GM21367 (cell line): Measurements from ENCODE around the gene PANK2.
"Not testable (repeated sequence)": the region's sequence is repeated elsewhere in the genome, so short reads cannot be mapped to it uniquely, and the experiment has no call there.

ENCODE experiments used
- ATAC-seq: cut with Tn5 transposase; IDR thresholded peaks from one replicate; pipeline ENCODE4 v1.9.1; 2021; ENCODE audit not compliant: unreplicated experiment

Gene PANK2

DNA sequence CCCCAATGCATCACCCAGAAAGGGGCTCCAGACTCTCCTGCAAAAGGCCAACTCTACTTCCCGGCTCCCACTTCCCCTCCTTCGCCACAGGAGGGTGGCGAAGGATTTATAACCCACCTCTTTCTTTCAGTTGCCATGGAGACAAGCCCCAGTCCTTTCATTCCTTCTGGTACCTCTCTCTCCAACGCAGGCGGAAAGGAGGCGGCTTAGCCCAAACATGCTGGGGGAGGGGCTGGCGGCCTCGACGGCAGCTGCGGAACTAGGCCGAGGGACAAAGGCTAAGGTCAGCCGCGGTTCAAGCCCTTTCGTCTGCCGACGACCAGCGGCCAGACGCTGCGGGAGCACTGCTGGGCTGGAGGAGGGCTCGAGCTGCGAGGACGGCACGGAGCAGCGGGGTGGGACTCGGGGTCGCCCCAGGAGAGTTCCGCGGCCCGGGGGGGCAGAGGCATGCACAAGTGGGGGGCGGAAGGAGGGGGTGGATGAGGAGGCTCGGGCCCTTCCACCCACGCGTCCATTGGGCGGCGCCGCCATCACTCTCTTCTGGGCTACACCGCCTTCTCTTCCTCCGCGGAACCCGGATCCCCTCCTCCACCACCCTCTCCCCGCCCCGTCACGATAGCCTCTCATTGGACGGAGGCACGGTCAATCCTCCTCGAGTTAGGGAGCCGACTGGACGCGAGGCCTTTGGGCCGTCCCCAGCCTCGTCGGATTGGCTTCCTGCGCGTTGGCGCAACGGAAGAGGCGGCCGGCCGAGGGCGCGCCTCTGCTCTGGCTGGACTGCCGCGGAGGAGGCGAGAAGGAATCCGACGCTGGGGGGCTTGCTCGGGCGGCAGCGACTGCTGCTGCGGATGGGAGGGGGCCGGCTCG is at the start of gene PANK2:
PANK2 (plus strand) TSS at position 766 of the 867 bp plus-strand sequence.
- peak; percentile 85 for ATAC-seq

DNA sequence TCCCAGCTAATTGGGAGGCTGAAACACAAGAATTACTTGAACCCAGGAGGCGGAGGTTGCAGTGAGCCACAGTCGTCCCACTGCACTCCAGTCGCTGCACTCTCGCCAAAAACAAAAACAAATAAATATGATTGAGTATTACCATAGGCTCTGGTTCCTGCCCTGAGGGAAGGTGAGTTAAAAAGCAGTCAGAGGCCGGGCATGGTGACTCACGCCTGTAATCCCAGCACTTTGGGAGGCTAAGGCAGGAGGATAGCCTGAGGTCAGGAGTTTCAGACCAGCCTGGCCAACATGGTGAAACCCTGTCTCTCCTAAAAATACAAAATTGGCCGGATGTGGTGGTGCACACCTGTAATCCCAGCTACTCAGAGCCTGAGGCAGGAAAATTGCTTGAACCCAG is 49.0 kb upstream of the PANK2 start:
- ATAC-seq, result not testable (repeated sequence)

DNA sequence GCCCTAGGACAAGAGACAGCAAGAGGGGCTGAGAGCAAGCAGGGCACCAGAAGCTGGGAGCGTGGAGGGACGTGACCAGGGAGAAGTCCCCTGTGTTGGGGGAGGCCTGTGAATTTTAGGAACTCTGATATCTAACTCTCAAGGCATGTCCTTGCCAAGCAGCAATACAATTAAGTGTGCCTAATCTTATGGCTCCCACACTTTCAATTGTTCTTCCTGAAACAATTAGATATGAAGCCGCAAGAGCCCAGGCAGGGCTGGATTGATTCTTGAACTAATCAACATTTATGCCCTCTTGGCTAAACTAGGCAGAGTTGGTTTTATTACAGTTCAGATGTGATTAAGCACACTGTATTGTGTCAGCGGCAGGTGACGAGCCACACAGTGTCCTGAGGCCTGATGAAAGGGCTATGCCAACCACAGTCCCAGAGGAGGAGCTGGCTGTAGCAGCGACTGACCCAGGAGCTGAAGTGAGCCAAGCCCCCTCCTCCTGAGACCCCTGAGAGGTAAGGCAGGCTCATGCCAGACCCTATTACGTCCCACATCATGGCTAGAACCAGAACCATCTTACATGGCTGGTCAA is 46.7 kb upstream of the PANK2 start:
- no peak for ATAC-seq

DNA sequence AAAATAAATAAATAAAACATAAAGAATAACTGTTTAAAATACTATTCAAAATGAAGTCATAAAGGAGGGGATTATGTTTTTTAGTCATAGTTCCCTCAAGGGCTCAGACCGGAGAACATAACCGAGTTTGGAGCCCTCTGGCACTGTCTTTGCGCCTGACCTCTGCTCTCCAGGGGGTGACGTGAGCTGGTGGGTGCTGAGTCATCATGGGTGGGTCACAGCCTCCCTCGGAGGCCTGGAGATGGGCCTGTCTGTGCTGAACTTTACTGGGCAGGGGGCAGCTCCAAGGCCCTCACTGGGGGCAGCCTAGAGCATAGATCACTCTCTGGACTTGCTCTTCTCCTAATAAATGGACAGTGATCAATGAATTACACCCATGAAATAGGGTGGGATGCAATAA is 45.7 kb upstream of the PANK2 start:
- no peak for ATAC-seq

- ATAC-seq, result not testable (repeated sequence)
Measured at GRCh38 chr20:3843990-3844619, 45.1 kb upstream of the PANK2 start.

DNA sequence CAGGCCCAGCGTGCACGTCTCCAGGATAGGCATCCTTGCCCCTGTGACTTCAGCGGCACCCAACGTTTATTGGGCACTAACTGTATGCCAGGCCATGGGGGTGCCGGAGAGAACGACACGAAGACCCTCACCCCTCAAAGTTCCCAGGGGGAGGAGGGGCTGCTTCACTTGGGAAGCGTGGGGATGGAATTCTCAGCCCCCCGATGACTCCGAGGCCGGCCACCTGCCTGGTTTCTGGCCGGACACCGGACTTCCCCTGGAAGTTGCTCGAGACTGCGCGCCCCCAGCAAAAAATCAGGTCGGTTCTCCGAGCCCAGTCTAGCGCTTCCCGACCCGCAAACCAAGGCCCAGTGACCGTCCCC is 42.8 kb upstream of the PANK2 start:
- ATAC-seq, result no peak

DNA sequence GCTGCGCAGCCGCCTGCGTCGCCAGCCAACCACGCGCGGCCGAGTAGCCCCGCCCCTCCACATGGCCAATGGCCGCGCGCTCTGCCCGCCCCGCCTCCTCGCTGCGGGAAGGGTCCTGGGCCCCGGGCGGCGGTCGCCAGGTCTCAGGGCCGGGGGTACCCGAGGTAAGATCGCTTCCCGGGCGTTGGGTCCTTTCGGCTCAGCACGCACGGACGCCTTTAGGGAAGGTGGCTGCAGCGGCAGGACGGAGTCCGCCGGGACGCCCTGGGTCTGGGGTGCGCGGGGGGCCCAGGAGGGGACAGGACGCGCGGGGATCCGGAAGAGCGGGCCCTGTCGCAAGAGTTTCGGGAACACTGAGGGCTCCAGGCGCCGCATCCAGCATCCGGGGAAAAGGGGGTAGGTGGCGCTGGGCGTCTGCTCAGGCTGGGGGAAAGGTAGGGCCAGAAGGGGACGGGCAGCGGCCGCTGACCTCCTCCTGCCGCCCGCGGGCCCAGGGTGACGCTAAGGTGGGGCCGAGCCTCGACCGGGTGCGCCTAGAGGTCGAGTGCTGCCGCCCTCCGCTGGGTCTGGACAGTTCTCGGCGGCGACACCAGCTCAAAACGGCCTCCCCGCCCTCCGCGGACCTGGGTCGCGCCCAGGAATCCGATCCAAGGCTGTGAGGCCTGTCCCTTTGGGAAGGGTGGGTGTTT is 42.3 kb upstream of the PANK2 start, which contains the start of gene MAVS:
MAVS (plus strand) TSS at position 95 of the 689 bp plus-strand sequence. CDS start 7,791 bp downstream, outside the sequence.
- ATAC-seq, result peak; percentile 89

DNA sequence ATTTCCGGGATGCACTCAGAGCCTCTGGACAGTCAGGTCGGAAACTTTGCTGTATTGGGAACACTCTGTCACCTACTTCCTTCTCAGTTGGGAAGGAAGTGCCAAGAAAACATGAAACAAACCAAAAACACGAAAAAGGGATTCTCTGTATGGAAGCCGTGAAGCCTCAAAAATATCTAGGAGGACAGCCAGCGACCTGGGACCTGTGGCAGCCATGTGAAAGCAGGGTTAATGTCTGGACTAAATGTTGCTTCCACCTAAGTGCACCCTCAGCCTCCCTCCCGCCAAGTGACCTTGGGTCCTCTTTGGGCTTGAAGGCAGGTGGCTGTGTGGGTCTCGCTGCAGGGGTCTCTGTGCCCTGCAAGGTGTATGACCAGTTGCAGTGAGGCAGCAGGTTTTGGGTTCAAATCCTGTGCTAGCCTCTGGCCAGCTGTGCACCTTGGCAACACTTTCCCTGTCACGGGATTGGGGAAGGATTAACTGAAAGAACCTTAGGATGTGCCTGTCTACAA is 41.7 kb upstream of the PANK2 start:
- ATAC-seq, result no peak

DNA sequence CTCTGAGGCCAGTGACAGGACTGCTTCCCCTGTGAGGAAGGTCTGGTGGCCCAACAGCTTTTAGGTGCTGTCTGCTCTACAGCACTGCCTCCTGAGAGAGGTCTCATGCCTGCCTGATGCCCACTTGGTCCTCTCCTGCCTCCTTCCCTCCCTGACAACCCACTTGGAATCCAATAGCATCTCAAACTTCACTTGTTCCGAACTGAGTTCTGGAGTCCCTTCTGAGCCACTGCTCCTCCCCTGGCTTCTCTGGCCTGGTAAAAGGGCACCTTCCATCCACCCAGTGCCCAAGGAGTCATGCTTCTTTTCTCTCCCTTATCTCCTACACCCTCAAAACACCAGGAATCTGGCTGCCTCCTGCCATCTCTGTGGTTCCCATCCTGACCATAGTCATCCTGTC is 40.6 kb upstream of the PANK2 start:
- ATAC-seq, result no peak

GRCh38 chr20:3854462-3854871 is 34.7 kb upstream of the PANK2 start:
- ATAC-seq, result no peak

DNA sequence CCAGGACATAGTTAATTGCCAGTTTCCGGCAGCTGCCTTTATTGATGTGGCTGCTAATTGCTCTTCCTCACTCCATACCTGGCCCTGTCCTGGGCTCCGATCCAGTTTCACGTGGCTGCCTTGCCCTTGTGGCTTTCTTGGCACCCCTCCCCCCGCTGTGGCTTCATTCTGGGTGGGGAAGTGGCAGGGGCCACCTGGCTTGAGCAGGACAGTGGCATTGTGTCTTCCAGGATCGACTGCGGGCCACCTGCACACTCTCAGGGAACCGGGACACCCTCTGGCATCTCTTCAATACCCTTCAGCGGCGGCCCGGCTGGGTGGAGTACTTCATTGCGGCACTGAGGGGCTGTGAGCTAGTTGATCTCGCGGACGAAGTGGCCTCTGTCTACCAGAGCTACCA is 31.8 kb upstream of the PANK2 start:
- no peak for ATAC-seq

GRCh38 chr20:3858689-3859088 is 30.5 kb upstream of the PANK2 start:
- ATAC-seq, result no peak

DNA sequence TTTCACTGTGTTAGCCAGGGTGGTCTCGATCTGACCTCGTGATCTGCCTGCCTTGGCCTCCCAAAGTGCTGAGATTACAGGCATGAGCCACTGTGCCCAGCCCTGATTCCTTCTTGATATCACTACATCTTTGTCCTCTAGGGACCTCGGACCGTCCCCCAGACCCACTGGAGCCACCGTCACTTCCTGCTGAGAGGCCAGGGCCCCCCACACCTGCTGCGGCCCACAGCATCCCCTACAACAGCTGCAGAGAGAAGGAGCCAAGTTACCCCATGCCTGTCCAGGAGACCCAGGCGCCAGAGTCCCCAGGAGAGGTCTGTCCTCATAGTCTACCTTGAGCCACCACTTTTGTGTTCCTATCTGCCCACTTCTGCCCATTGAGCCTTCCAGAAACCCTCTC is 28.0 kb upstream of the PANK2 start:
- no peak for ATAC-seq

GRCh38 chr20:3862333-3862732 is 26.9 kb upstream of the PANK2 start:
- no peak for ATAC-seq

- no peak for ATAC-seq
Measured at GRCh38 chr20:3863317-3863716, 25.9 kb upstream of the PANK2 start.

- no peak for ATAC-seq
Measured at GRCh38 chr20:3864518-3864917, 24.7 kb upstream of the PANK2 start.

GRCh38 chr20:3865152-3865886 is 23.9 kb upstream of the PANK2 start:
- no peak for ATAC-seq

DNA sequence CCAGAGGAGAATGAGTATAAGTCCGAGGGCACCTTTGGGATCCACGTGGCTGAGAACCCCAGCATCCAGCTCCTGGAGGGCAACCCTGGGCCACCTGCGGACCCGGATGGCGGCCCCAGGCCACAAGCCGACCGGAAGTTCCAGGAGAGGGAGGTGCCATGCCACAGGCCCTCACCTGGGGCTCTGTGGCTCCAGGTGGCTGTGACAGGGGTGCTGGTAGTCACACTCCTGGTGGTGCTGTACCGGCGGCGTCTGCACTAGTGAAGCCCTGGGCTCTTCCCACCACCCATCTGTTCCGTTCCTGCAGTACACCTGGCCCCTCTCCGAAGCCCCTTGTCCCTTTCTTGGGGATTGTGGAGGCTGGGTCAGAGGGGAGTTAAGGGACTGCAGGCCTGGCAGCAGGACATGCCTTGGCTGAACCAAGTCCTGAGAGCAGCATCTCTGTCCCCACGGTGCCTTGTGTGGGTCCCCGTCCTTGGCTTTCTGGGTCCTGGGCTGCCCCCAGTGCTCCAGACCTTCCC is 23.2 kb upstream of the PANK2 start:
- no peak for ATAC-seq

- ATAC-seq, result no peak
Measured at GRCh38 chr20:3866464-3866863, 22.7 kb upstream of the PANK2 start.

DNA sequence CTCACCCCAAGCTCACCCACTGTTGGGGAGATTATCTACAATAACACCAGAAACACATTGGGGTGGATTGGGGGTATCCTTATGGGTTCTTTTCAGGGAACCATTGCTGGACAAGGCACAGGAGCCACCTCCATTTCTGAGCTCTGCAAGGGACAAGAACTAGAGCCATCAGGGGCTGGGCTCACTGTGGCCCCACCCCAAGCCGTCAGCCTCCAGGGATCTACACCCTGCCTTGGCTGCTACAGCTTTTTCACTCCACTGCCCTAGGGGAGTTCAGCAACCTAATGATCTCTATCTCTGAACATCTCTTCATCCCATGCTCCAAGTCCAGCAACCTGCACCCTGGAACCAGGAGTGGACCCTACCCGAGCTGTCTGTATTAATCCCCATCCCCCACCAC is 21.4 kb upstream of the PANK2 start:
- no peak for ATAC-seq
